Glomerular visceral epithelial cell (primary cell): ENCODE results near the gene IGSF23.
"Not testable (repeated sequence)": the region's sequence is repeated elsewhere in the genome, so short reads cannot be mapped to it uniquely, and the experiment has no call there.

Experiments
- DNase-seq: peaks from one replicate; pipeline ENCODE4 v3.0.0-alpha.2; 2016; ENCODE audit errors: extremely low spot score

IGSF23 gene

GRCh38 chr19:44664976-44665375 is 51.6 kb downstream of the IGSF23 start:
- DNase-seq = no peak

DNA sequence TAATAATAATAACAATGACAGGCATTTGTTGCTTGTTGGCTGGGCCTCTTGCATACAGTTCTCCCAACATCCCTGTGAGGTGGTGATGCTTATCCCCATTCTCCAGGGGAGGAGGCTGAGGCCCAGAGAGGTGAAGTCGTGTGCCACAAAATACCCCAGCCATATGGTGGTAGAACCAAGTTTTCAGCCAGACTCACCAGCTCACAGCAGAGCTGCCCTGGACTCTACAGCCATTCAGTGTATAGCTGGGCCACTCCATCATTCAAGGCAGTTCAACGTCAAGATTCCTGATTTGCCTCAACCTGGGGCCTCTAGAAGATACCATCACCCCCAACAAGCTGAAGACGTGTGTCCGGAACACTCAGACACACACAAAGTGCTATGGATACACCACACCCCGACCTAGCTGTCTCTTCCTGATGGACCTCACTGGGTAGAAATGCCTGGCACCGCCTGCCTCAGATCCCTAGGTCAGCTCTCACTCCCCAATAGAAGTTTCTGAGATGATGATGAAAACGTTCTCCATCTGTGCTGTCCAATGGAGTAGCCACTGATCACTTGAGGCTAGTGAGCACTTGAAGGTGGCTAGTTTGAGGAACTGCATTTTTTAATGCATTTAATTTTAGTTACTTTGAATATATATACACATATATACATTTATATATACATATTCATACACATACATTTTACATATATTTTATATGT is 53.6 kb downstream of the IGSF23 start:
- no peak for DNase-seq

DNA sequence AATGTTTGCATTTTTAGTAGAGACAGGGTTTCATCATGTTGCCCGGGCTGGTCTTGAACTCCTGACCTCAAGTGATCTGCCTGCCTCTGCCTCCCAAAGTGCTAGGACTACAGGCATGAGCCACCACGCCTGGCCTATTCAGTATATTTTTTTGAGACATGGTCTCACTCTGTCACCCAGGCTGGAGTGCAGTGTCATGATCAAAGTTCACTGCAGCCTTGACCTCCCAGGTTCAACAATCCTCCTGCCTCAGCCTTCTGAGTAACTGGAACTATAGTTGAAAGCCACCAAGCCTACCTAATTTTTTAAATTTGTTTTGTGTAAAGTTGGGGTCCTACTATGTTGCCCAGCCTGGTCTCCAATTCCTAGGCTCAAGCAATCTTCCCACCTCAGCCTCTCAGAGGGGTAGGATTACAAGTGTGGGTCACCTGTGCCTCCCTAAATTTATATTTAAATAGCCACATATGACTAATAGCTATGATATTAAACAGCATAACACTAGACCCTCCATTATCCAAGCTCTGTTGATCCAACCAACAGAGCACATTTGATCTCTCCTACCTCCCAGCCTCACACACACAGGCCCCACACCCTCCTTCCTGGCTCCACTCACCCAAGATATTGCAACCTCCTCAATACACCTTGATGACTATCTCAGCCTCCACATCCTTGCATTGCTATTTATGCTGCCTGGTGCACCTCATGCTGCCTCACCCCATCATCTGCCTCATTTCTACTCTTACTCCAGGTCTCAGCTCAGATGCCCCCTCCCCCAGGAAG is 55.8 kb downstream of the IGSF23 start:
- DNase-seq = no peak

GRCh38 chr19:44670027-44670426 is 56.7 kb downstream of the IGSF23 start:
- not testable (repeated sequence) for DNase-seq

DNA sequence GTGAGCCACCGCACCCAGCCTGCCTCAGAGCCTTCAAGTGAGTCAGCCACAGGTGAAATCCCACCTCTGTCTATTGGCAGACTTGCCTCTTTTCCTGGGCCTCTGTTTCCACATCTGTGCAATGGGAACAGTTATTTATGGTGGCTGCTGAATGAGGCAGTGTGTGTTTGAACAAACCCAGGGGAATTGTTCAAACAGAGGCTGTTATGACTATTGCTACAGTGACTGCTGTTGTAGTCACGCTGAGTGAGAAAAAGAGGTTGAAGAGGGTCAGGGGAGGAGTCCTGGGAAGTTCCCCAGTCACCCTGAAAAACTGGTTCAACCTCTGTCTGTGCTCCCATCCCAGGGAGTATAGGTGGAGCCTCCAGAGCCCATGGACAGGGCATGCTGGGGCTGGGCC is 58.0 kb downstream of the IGSF23 start, which contains the start of gene CEACAM19:
Gene CEACAM19 (plus strand): TSS at position 83 of the 400 bp plus-strand sequence. CDS start 450 bp downstream, outside the sequence.
- no peak for DNase-seq

DNA sequence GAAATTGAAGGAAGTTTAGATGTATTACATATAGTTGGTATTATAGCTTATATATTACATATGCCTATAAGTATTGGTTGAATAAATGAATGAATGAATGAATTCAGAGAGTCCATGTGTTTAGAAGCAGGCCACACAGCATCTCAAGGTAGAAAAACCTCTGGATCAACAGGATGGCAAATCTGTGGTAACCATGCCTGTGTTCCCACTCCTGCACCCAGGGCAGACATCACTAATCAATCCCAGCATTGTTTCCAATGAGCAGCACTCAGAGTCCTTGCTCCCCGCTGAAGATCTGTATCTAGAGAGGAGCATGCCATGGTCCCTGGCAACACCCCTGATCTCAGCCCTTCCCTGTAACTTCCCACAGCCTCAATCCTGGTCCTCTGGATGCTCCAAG is 58.9 kb downstream of the IGSF23 start:
- no peak for DNase-seq

- no peak for DNase-seq
Measured at GRCh38 chr19:44673510-44673909, 60.1 kb downstream of the IGSF23 start.

- no peak for DNase-seq
Measured at GRCh38 chr19:44675521-44675920, 62.2 kb downstream of the IGSF23 start.

DNA sequence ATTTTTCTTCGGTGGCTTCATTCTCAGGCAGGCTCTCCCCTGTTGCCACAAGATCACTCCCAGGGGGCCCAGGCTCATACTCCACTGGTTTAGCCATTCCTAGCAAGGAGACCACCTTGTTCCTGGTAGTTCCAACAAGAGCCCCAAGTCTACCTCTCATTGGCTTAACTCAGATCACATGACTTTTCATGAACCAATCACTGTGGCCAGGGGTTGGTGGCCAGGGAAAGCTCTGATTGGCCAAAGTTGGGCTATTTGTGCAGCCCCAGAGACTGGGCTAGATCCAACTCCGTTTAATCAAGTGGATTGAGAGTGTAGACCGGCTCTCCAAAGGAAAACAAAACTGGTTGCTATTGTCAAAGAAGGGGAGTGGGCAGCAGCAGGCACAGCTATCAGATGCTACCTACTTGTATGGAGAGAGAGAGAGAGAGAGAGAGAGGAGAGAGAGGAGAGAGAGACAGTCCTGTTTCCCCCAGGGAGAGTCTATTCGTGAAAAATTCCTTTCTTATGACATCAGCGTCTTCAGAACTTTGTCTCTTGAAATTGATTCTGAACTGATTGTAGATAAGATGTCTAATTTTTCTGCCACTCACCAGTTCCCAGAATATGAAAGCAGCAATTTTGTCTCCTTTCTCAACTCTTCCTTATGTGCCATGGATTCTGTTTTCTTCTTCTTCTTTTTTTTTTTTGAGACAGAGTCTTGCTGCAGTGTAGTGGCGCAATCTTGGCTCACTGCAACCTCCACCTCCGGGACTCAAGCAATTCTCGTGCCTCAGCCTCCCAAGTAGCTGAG is 63.9 kb downstream of the IGSF23 start:
- DNase-seq = peak; percentile 53

DNA sequence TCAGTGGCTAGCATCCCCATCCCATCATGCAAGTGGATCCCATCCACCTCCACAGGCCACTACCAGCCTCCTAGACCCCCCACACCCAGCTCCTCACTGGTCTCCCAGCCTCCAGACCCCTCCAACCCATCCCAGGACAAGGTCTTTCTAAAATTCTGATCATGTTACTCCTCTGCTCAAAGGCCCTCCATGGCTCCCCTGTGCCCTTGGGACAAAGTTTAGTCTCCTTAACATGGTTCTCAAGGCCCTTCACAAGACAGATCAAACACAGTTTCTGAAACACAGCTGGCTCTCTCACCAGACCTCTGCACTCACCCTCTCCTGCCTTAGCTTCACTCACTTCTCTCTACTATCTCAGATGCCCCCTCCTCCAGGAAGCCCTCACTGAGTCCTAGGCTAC is 67.2 kb downstream of the IGSF23 start:
- no peak for DNase-seq

- DNase-seq = no peak
Measured at GRCh38 chr19:44681992-44682790, 68.8 kb downstream of the IGSF23 start.

DNA sequence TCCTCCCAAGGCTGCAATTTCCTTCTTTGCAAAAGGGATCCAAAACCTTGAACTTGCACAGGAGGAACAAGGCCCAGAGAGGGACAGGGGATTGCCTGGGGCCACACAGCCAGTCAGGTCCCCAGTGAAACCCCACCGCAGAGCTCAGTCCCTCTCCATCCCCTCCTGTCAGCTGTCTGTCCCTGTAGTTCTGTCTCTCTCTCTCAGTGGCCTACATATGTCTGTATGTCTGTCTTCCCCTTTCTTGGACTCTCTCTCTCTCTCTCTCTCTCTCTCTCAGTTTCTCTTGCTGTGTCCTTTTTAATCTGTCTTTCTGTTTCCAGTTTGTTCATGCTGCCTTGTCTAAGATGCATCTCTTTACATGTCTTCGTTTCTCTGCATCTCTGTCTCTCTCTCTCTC is 69.4 kb downstream of the IGSF23 start:
- no peak for DNase-seq

DNA sequence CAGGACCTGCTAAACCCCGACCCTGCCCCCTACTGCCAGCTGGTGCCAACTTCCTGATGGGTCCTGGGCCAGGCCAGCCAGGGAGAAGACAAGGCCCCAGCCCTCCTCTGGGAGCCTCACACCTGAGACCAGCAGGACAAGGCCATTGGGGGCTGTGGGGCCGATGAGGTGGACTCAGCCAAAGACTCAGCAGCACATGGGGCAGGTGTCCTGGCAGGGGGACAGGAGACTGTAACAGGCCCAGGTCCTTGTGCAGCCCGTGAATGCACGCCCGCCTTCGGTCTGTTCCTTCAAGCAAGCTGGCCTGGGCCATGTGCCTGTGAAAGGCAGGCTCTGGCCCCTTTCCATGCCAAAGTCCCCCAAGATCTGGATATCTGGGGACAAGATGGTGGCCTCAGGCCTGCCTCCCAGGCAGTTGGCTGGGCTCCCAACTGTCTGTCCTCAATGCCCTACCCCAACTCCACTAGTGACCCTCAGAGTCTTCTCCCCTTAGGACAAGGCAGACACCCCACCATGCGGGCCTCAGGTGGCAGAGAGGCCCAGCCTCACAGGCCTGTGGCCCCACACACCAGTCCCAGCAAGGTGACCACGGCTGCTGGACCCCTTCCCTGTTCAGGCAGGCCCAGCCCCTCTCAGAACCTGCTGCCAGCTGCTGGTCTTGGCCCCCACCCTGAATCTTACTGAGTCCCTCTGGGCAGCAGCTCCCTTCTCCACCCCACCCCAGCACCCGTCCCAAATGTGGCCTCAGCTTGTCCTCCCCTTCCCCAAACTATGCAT is 70.3 kb downstream of the IGSF23 start:
- no peak for DNase-seq

- DNase-seq = not testable (repeated sequence)
Measured at GRCh38 chr19:44684396-44684795, 71.0 kb downstream of the IGSF23 start.

GRCh38 chr19:44684892-44685863 is 71.8 kb downstream of the IGSF23 start:
- peak; percentile 84 for DNase-seq

DNA sequence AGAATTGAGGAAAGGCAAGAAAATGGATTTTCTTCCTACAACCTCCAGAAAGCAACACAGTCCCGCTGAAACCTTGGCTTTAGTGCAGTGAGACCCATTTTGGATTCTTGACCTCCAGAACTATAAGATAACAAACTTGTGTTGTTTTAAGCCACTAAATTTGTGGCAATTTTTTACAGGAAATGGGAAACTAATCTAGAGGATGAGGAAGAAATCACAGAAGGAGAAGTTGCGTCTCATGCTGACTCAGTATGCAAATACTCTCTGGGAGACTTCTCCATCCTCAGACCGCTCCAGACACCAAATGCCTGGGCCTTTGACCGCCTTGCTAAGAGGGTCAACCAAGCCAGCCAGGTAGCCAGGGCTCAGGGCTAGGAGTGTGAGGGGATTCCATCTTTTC is 72.5 kb downstream of the IGSF23 start:
- DNase-seq = peak; percentile 82
